ENCODE measurements around the gene BCAN. TPM values are rescaled to one million over a fixed set of nuclear protein-coding genes. Genes with fewer than 3 reads are reported as not detected.

BCAN gene
- total and polyA plus RNA-seq, 2 of the 4 experiments (the other 2 are of a cell fraction) = 0.07 TPM; not detected in 1

DNA sequence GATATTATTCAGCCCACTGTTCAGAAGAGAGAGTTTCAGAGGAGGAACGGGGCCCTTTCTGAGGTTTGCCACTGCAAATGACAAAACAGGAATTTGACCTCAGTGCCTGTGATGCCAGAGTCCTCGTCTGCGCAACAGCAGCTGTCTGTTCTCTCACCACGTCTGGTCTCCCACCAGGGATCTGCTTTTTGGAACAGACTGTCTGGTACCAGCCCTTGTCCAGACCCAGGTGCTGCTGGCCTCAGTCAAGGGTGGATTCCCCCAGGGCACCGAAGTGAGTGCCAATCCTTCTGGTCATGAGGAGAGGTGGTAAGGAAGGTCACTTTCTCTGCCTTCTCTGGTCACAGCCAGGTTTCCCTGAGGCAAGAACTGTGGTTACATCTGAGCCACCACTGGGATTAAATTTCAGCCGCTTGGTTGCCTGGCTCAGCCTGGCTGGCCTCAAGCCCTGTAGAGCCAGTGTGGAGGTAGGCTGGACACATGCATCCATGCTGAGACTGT, 2.3 kb upstream of the BCAN start:
- Histone ChIP-seq H2BK20ac (ENCODE audit: low read depth, low read length) (no peak overlapping the region), H3K4ac (ENCODE audit: low read depth, low read length) (no peak overlapping the region), H2AK5ac (ENCODE audit: low read depth, low read length) (no peak overlapping the region), H3K56ac (ENCODE audit: extremely low read depth, insufficient read depth, low read length) (no peak overlapping the region), H3K79me1 (ENCODE audit: low read depth in 1 of 2, low read length in 2 of 2) (no peaks in the 10 kb centered on the region), H4K8ac (ENCODE audit: low read depth in 2 of 2, low read length in 2 of 2) (no peak overlapping the region), H2BK5ac (ENCODE audit: low read depth, low read length, poor library complexity, severe bottlenecking) (no peak overlapping the region), H3K9me1 (ENCODE audit: insufficient read depth, low read length) (no peaks in the 10 kb centered on the region), H2BK120ac (ENCODE audit: low read depth, low read length) (no peak overlapping the region), H3K4me1 (ENCODE audit: control insufficient read depth, insufficient read depth, low read length) (no peaks in the 10 kb centered on the region; the same call in 1 of the 2 replicates), H4K20me1 (ENCODE audit: insufficient read depth, low read length) (peaks cover 11% of the 10 kb centered on the region; the same call in 1 of the 2 replicates), H3K36me3 (ENCODE audit: control insufficient read depth, insufficient read depth, low read length) (no peaks in the 10 kb centered on the region), H3K27ac (ENCODE audit: insufficient read depth, low read length) (no peak overlapping the region), H2AK9ac (replicated peaks; ENCODE audit: low read depth, low read length, poor library complexity) (no peak overlapping the region), H3K4me3 (ENCODE audit: insufficient read depth, low read depth, low read length) (no peak overlapping the region), H2AFZ (replicated peaks; ENCODE audit: low read length, poor library complexity) (no peak overlapping the region), H3K9me3 (ENCODE audit: control insufficient read depth, insufficient read depth, low read length) (0 out of 2 replicates have a peak, but pooled peaks cover 1% of the 10 kb centered on the region), H3K4me2 (ENCODE audit: low read depth, low read length) (no peak overlapping the region), H2BK15ac (ENCODE audit: low read depth, low read length) (no peak overlapping the region), H3K9ac (ENCODE audit: low read depth, low read length) (no peak overlapping the region), H3K18ac (ENCODE audit: low read depth, low read length) (no peak overlapping the region), H4K91ac (ENCODE audit: insufficient read depth, low read depth, low read length) (no peak overlapping the region), H3K23ac (ENCODE audit: low read depth, low read length) (no peak overlapping the region), H4K5ac (ENCODE audit: low read depth, low read length) (no peak overlapping the region), H3K14ac (replicated peaks; ENCODE audit: low read depth, low read length) (no peak overlapping the region), H3K27me3 (ENCODE audit: control insufficient read depth, insufficient read depth, low read length) (peaks cover 87% of the 10 kb centered on the region)
- intact Hi-C loops (cut with micrococcal nuclease) = no loop called here
- dilution Hi-C loops (cut with HindIII; ENCODE audit: low sequenced_read_pairs, unreplicated experiment) = no loop called here
- 32% methylated on average over 3 of the region's 6 CpGs; no CpG with 5 or more reads in 1 of the 2 experiments for WGBS, 2 experiments (ENCODE audit: extremely low coverage in 2 of 2, insufficient read length in 1 of 2)
- DNase-seq = no peak
- ChIA-PET CTCF (interaction anchor here (0.6 kb wide), 1 partner anchor 38 kb away, joined by 3 read pairs; the partner anchor contains the start of gene NES), POLR2A (ENCODE audit: unreplicated experiment) (no interaction called here)
- ATAC-seq (ENCODE audit: low read depth) = no peak
- TF ChIP-seq NFE2L2 (IDR thresholded peaks at IDR 0.05; ENCODE audit: low read depth, low read length) (no peak), MAFK (IDR thresholded peaks at IDR 0.05; ENCODE audit: low read depth, low read length) (no peak), SMC3 (IDR thresholded peaks at IDR 0.05; ENCODE audit: low read depth, low read length) (no peak), RAD21 (IDR thresholded peaks at IDR 0.05; ENCODE audit: low read length) (no peak), FOS (IDR thresholded peaks at IDR 0.05; ENCODE audit: low read depth, low read length) (no peak), CTCF (conservative IDR thresholded peaks at IDR 0.05; ENCODE audit: low read depth, low read length) (no peak), MXI1 (IDR thresholded peaks at IDR 0.05; ENCODE audit: borderline replicate concordance, low read depth, low read length) (no peak), RCOR1 (IDR thresholded peaks at IDR 0.05; ENCODE audit: insufficient replicate concordance, low read length) (no peak), MAZ (IDR thresholded peaks at IDR 0.05; ENCODE audit: borderline replicate concordance, low read depth, low read length) (no peak), ELK1 (IDR thresholded peaks at IDR 0.05; ENCODE audit: borderline replicate concordance, low read depth, low read length) (no peak), CHD1 (IDR thresholded peaks at IDR 0.05; ENCODE audit: low read depth, low read length) (no peak), RFX5 (IDR thresholded peaks at IDR 0.05; ENCODE audit: low read depth, low read length) (no peak), POLR2A (IDR thresholded peaks at IDR 0.05; ENCODE audit: low read depth, low read length) (no peak), BHLHE40 (IDR thresholded peaks at IDR 0.05; ENCODE audit: low read depth, low read length) (no peak), CEBPB (IDR thresholded peaks at IDR 0.05; ENCODE audit: low read depth, low read length) (no peak)
- TF ChIP-seq, protein P1, sequence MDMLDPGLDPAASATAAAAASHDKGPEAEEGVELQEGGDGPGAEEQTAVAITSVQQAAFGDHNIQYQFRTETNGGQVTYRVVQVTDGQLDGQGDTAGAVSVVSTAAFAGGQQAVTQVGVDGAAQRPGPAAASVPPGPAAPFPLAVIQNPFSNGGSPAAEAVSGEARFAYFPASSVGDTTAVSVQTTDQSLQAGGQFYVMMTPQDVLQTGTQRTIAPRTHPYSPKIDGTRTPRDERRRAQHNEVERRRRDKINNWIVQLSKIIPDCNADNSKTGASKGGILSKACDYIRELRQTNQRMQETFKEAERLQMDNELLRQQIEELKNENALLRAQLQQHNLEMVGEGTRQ (IDR thresholded peaks at IDR 0.05; ENCODE audit: low read depth, low read length) = no peak
- in situ Hi-C loops (cut with MboI; ENCODE audit: low sequenced_read_pairs) = no loop called here
- no TSS peak for BruUV-seq (replicated peaks)

Data from IMR-90 (cell line).